HG02943 (cell line): ENCODE measurements around the gene MAN2B1.
A peak's percentile ranks its signal among the peaks of the same experiment; 100 is the strongest.
"Not testable (repeated sequence)": the region's sequence is repeated elsewhere in the genome, so short reads cannot be mapped to it uniquely, and the experiment has no call there.

ENCODE experiments used
- ATAC-seq: cut with Tn5 transposase; IDR thresholded peaks from one replicate; pipeline ENCODE4 v1.9.1; 2021; ENCODE audit warnings: mild to moderate bottlenecking, low read depth, moderate library complexity; ENCODE audit not compliant: unreplicated experiment

The MAN2B1 gene

DNA sequence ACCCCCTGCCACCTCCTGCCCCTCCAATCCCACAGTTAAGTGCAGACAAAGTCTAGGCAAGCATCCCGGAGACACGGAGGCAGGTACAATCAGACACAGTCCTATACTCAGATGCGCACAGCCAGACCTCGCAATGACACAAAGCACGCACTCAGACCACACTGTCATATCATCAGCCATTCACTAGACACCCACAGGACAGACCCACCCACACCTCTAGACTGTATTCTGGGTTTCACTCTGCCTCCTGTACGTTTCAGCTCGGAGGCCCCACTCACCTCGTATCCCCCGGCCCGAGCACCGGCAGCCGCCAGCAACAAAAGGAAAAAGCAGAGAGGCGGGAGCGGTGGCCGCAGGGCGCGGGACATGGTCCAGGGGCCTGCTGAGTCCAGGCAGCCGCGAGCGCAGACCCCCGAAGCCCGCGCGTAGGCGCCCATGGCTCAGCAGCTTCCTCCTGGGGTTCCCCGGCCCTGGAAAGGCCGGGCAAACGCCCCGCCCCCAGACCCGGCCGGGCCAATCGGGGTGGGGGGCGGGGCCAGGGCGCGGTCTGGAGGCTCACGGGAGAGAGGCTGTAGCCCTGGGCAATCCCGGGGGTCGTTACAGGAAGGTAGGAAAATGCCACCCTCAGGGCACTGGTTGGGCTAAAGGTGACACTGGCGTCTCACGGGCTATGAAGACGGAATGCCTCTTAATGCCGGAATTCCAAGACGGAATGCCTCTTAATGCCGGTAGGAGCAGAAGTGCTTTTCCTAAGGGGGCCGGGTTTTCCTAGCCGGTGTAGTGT, at the start of gene MAN2B1, which contains the start of gene WDR83:
Gene MAN2B1, minus strand, starts transcription at position 478 of the 784 bp plus-strand sequence. Its CDS starts 41 bp downstream, at position 437.
Gene WDR83, plus strand, starts transcription at position 543 of the 784 bp plus-strand sequence. CDS start 2,984 bp downstream, outside the sequence.
- no peak for ATAC-seq

DNA sequence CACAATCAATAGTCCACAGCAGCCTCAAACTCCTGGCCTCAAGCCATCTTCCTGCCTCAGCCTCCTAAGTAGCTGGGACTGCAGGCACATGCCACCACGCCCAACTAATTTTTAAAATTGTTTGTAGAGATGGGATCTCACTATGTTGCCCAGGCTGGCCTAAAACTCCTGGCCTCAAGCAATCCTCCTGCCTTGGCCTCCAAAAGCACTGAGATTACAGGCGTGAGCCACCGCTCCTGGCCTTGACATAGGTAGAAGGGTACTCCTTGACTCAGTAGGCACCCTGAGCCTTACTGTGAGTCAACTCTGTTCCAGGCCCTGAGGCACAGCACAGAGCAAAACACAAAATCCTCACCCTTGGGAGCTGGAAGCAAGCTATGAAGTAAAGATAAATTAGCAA, 49.4 kb upstream of the MAN2B1 start:
- ATAC-seq = no peak

DNA sequence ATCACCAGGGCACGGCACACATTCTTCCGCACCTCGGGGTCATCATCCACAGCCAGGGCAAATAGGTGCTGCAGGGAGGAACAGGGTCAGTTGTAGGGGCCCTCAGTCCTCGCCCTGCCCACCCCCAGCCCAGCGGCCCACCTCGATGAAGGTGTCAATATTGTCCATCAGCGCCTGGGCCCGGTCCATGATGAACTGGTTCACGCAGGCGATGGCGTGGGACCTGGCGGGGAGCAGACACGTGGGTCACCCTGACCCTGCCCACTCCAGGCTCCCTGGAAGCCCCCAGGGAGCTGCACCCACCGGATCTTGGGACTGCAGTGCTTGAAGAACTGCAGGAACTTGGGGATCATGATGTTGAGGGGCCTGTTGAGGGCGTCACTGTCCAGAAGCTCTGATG, 48.6 kb upstream of the MAN2B1 start:
- ATAC-seq = no peak

DNA sequence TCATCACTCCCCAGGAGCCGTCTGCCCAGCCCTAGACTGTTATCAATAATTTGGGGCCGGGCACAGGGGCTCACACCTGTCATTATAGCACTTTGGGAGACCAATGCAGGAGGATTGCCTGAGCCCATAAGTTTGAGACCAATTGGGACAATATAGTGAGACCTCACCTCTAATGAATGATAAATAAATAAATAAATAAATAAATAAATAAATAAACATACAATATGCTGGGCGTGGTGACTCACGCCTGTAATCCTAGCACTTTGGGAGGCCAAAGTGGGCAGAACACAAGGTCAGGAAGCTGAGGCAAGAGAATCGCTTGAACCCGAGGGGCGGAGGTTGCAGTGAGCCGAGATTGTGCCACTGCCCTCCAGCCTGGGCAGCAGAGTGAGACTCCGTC, 46.8 kb upstream of the MAN2B1 start:
- not testable (repeated sequence) for ATAC-seq

DNA sequence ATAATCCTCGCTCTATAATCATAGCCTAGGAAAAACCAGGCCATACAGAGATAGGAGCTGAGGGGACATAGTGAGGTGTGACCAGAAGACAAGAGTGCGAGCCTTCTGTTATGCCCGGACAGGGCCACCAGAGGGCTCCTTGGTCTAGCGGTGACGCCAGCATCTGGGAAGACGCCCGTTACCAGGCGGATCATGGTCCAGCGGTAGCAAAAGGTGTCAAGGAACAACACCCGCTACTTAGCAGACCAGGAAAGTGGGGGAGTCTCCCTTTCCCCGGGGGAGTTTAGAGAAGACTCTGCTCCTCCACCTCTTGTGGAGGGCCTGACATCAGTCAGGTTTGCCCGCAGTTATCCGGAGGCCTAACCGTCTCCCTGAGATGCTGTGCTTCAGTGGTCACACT, 45.5 kb upstream of the MAN2B1 start:
- not testable (repeated sequence) for ATAC-seq

GRCh38 chr19:12711187-12711586, 44.6 kb upstream of the MAN2B1 start:
- no peak for ATAC-seq

DNA sequence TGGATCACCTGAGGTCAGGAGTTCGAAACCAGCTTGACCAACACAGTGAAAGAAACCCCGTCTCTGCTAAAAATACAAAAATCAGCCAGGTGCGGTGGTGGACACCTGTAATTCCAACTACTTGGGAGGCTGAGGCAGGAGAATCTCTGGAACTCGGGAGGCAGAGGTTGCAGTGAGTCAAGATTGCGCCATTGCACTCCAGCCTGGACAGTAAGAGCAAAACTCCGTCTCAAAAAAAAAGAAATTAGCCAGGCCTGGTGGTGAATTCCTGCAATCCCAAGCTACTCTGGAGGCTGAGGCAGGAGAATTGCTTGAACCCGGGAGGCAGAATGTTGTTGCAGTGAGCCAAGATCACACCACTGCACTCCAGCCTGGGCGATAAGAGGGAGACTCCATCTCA, 42.1 kb upstream of the MAN2B1 start:
- no peak for ATAC-seq

DNA sequence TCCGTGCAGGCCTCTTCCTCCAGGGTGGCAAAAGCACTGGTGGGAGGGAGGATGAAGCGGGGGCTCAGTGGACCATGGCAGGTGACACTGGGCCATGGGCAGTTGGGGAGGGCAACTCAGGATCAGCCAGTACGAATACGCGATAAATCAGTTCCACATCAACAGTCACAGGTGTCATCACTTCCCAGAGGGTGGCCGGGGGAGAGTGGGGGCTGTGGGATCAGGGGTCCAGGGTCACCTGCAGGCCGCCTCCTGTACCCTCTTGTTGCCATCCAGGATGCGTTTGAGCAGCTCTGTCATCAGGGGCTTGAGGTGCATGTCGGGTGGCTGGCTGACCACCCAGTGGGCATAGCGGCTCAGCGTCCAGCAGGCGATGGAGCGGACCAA, 39.8 kb upstream of the MAN2B1 start:
- no peak for ATAC-seq

GRCh38 chr19:12705654-12706331, 39.3 kb upstream of the MAN2B1 start:
- no peak for ATAC-seq

DNA sequence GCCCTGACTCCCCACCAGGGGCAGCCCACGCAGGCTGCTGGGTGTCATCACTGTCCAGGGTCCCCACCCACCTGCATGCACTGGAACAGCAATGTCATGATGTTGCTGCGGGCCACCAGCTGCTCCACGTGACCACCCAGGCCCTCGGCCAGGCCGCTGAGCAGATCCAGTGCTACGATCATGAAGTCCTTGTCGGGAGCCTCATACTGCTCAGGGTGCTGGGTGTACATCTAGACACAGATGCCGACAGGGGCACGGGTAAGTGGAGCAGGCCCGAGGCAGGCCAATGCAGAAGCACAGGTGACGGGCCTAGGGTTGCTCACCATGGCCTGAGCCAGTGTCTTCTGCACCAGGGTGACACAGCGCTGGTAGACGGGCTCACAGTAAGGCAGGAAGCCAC, 38.6 kb upstream of the MAN2B1 start:
- ATAC-seq = no peak

DNA sequence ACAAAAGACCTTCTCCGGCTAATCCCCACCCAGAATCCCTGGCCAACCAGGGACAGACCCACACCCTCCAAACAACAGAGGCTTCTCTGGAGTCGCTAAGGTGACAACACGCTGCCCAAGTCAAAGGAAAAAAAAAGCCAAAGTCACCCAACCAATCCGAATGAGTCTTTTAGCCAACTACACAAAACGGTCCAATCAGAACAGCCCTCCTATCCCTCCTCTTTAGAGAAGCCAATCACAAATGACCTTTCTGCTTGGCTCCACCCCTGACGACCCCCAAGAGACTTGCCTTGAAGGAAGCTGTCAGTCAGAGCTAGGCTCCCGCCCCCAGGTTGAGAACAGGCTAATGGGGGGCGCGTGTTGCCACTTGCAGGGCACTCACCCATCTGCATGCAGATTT, 36.5 kb upstream of the MAN2B1 start:
- ATAC-seq = no peak

DNA sequence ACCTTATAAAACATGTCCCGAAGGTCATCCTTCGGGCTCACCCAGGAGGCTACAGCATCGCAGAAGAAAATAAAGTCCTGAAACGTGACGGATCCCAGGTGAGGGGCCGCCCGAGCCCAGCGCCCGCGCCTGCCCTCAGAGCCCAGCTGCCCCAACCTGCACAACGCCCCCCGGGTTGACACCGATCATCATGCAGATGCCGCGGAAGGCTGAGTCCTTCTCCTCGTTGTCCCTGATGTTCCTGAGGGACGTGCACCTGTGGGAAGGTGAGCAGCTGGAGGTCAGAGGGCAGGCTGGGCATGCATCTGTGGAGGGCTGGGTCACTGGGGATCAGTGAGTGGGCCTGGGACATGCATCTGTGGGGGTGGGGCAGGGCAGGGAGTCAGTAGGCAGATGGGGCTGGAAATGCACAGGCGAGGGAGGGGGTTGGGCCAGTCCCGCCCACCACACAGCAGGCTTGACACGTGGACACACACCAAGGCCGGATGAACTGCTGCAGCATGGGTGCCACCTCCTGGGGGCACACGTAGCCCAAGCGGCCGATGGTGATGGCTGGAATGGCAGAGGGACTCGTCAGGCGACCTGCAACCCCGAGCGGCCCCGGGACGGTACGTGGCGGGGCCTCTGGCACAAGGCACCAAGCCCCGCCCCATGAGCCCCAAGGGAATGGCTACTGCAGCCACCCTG, 35.2 kb upstream of the MAN2B1 start:
- ATAC-seq = no peak

DNA sequence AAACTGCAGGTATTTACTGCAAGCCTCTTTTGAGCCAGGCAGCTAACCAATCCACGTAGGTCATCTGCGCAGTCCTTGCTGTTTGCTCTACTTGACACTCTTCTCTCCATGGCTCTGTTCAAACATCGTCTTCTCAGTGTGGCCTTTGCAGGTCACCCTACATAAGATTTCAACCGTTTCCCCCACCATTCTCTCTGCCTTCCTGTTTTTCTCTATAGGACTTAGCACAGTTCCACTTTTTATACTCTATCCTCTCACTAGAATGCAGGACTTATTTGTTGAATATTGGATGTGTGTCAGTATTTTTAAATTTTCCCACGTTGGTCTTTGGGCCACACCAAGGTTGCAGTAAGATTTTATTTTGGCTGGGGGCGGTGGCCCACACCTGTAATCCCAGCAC, 31.6 kb upstream of the MAN2B1 start:
- no peak for ATAC-seq

- ATAC-seq = not testable (repeated sequence)
Observed at GRCh38 chr19:12697425-12697824, 30.9 kb upstream of the MAN2B1 start.

- peak; percentile 80 for ATAC-seq
Observed at GRCh38 chr19:12696366-12697335, 30.1 kb upstream of the MAN2B1 start, which contains the start of gene FBXW9. Gene FBXW9, minus strand, starts transcription at chr19:12696631. Its CDS starts 50 bp downstream, at chr19:12696581.

DNA sequence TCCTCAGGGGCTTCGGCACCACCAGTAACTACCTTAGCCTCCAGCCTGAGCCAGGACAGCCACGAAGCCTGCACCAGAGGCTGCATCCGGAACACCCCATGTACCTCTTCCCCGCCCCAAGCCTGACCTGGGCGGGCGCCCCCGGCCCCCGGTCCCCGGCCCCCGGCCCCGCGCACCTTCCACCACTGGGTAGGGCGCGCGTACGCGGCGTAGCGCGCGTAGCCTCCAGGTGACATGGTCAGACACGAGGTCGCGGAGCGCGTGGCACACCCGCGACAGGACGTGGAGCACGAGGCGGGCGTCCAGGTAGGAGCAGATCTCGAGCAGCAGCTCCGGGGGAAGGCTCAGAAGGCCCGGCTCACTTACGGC, 29.4 kb upstream of the MAN2B1 start:
- peak; percentile 11 for ATAC-seq

- ATAC-seq = no peak
Observed at GRCh38 chr19:12695514-12695913, 29.0 kb upstream of the MAN2B1 start.

DNA sequence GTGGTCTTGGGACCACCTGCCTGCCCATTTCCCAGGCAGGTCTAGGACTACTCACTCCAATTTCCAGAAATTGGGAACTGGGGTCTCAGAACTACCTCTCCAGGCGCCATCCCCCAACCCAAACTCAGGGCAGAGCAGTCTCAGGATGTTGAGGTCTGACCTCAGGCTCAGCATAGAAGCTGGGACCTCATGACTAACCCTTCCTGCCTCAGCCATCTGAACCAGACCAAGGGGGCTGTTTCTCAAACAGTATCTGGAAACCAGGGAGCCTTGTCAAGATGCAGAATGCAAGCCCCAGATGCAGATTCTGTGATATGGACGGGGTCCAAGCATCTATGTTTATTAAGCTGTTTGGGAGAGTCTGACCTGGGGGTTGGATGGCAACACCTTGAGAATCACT, 28.6 kb upstream of the MAN2B1 start:
- ATAC-seq = no peak

GRCh38 chr19:12694641-12695040, 28.1 kb upstream of the MAN2B1 start:
- no peak for ATAC-seq

DNA sequence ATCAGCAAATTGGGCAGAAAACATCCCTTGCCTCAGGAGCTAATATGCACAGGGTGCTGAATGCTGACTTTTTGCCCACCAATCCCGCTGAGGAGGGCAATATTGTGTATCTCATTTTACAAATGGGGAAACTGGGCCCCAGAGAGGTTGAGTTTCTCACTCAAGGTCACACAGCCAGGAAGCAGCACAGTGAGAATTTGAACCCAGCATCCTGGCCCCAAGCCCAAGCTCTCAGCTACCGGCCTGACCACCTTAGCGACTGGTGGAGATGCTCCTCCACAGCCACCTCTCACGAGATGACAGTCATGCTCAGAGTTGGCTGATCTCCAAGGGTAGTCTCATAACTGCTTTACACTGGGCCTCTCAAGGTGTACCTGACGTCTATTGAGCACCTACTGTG, 26.4 kb upstream of the MAN2B1 start:
- no peak for ATAC-seq
